Stimulated activated CD4-positive, alpha-beta T cell treated with anti-CD3 and anti-CD28 coated beads, Interleukin-1b, Interleukin-23, amount 100 ng/mL, for 1 hour (primary cell): ENCODE results near the gene AFF2.
"Not testable (repeated sequence)": the region's sequence is repeated elsewhere in the genome, so short reads cannot be mapped to it uniquely, and the experiment has no call there.

Experiments used
- DNase-seq, 2 donors: peaks; one replicate each; pipeline ENCODE4 v3.0.0-alpha.2; 2020; ENCODE audit warnings: low read depth in 2 of 2

The AFF2 gene

DNA sequence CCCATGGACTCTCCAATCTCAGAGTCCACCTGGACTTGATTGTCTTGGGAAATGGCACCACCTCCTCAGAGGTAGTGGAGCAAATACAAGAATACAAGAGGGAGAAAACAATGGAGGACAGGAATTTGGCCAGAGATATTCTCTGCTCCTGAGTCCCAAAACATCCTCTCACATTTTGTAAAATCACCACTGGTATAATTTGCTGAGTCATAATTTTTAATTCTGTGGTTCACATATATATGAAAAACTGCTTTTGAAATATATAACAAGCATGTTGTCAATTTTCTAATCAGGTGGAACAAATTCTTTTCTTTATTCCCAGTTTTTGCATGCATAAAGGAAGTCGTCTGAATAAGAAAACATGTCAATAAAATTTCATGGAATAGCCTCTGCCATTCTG is 356.1 kb downstream of the AFF2 start:
- DNase-seq: no peak

DNA sequence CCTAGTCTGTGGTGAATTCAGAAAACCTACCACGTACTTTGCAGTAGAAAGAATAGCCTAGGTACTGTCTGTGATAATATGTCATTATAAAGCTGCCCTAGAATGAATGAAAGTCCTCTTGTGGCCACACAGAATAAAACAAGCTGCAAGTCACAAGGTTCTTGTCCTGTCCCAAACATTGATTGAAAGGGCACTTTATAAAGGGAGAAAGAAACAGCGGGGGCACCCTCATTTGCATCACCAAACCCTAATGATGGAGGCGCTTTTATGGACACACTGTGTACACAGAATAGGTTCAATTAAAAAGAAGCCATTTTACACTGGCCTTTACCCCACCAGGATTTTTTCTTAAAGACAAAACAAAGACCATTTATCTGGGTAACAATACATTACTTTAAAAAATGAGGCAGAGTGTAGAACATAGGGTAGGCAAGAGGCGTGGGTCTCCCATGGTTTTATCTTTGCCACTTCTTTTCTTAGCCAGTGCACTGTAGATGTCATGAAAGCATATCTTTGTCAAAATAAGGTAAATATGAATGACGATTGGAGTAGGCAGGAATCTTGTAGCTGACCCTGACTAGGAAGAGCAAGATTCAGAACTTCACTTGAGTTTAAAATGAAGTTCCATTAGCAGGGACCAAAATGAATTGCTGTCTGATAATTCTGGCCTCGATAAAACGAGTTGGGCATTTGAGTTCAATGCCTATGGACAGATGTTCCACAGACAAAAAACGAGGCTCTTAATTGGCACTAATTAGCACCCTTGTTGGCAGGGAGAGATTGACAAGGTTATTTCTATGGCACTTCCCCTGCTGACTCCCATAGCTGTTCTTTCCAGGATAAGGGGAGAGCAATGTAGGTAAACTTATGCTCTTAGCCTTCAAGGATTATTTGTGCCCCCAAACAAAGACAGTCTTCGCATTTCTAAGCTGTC is 365.1 kb downstream of the AFF2 start:
- no peak for DNase-seq

DNA sequence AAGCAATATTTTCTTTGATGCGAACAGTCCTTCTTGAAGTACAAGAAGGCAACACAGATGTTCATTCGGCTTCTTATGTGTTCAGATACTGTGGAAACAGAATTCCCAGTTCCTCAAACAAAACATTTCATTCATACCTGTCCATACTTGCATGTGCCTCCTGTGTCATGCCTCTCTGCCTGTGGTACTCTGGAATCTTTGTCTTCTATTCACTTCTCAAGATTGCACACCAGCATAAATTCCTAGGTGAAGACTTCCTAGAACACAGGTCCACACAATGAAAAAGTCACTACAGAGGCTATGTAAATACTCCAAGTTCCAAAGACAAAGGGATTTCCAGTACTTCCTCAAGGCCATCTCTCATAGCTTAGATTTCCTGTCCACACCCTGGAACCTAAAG is 367.2 kb downstream of the AFF2 start:
- no peak for DNase-seq

DNA sequence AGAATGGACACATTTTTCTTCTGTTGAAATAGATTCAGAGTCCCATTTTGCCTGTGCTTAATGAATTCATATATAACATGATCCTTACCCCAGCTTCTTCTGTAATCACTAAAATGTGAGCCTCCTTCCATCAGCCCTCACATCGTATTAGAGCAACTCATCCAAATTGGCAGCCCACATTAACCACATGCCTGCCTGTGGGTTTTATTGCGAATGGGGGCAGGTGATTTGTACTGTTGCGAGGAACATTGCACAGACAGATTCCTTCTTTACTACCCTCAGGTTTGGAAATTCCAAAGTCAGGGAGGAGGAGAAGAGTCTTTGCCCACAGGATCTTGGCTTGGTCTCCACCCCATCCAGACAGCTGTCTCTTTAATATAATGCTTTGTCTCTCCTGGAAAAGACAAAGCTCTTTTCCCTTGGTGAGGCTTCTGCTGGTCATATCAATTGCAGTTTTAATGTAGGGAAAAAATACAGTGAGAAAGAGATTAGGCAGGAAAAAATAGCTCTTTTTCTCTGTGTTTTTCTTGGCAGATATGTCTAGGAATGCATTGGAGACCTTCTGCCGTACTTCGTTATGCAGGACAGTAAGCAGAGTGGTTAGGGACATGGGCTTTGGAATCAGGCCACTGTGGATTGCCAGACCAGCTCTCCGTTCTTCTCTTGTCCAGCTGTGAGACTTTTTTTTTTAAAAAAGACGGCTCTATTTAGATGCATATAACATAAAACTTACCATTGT is 371.2 kb downstream of the AFF2 start:
- DNase-seq: no peak

GRCh38 chrX:148872161-148872535 is 371.7 kb downstream of the AFF2 start:
- DNase-seq: no peak

- DNase-seq: no peak
These were observed 372.5 kb downstream of the AFF2 start for GRCh38 chrX:148872881-148873280.

DNA sequence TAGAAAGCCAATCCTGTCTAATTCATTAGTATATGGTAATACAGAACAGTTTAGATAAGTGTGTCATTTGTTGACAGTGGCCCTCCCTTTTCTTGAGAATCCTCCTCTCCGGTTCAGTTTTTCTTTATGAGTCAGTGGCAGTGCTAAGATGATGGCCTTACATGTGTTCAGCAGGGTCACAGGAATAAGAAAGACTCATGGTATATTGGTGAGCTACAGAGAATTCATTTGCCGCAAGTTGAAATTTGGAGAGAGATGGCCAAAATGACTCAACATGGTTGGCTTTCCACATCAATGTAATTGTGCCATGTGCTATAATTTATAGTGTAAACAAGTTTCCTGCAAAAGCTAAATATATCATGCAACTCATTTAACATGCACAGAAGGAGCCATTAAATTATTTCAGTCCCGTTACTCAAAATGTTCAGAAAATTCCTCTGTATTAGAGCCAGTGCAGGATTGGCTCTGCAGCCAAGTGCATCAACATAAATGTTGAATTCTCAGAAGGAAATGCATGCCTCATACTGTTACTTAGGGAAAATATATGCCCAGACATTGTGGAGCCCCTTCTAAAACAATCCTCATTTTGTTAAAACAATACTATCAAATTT is 374.3 kb downstream of the AFF2 start:
- no peak for DNase-seq

- no peak for DNase-seq
These were observed 378.0 kb downstream of the AFF2 start for GRCh38 chrX:148878371-148878770.

- DNase-seq: no peak
These were observed 384.8 kb downstream of the AFF2 start for GRCh38 chrX:148885203-148885602.

GRCh38 chrX:148893395-148893794 is 393.0 kb downstream of the AFF2 start:
- no peak for DNase-seq

DNA sequence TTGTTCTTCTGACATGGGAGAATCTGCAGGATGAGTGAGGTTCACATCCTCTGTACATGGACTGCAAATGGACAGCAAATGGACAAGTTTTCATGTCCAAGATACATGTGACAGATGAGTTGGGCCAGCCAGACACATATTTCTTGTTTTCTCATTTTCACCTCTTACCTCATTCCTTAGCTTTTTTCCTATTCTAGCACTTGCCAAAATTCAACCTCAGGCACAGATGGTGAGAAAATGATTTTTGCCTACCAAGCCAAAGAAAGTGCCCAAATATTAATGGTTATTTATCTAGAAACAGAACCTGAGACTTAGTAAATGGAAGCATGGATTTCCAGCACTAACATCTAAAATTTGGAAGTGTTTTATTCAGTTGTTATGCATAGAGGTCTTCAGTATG is 402.2 kb downstream of the AFF2 start:
- no peak for DNase-seq

- DNase-seq: no peak
These were observed 402.8 kb downstream of the AFF2 start for GRCh38 chrX:148903176-148903575.

DNA sequence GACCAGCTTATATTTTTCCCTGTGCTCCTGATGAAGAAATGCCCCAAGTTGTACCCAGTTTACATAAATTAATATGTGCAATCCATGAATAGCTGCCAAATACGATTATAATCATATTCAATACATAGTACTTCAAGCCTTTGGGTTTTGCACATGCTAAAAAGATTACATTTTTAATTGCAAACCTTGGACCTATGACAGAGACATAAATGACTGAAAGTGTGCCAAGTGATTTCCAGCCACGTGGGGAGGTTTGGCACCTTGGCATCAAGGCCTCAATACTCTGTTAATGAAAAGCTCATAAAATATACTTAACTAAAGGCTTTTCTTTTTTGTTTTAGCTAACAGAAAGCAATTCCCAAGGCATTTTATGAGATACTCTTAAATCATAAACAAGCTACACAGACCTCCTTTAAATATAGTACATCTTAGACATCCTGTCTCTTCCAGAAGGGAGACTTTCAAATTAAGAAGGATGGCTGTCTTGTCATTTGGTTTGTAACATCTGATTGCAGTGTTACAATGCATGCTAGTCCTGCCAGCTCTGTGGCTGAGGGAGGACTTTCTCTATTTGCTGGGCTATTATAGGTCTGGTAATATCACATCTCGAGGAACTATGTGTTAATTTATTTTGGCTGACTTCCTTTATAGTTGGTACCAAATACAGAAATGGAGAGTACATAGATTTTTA is 404.1 kb downstream of the AFF2 start:
- DNase-seq: no peak

DNA sequence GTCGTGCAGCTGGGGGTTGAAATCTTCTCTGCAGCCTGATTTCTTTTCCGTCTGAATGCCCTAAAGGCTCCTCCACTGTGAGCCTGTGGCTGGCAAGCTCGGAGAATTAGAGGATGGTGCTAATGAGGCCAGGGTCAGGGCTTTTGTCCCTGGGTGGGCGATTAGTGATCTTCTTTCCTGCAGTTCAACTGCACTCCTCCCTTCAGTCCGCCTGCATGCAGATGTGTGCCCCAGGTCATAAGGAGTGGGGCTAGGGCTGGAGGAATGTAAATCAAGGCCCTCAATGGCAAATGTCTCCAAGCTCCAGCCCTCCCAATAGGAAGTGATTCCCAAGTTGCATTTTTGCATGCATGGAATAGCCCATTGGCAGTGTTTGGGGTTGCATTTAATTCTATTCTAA is 405.0 kb downstream of the AFF2 start:
- no peak for DNase-seq

GRCh38 chrX:148906628-148907027 is 406.2 kb downstream of the AFF2 start:
- DNase-seq: not testable (repeated sequence)

- DNase-seq: no peak
These were observed 409.3 kb downstream of the AFF2 start for GRCh38 chrX:148909758-148910157.

DNA sequence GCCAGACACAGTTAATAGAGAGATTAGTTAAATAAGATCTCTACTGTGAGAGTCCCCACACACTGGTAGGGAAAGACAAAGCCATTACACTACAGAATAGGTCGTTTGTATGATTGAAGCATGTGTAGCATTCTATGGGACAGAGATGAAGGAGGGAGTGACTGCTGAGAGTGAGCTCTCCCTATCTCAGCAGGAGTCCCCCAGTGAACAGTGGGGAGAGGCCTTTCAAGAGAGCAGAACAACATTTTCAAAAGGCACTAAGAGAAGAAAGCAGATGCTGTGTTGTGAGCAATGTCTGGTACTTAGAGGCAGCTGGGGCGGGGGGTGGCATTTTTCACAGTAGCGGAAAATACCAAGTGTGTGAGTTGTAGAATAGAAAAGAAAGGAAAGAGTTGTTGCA is 413.6 kb downstream of the AFF2 start:
- DNase-seq: no peak

DNA sequence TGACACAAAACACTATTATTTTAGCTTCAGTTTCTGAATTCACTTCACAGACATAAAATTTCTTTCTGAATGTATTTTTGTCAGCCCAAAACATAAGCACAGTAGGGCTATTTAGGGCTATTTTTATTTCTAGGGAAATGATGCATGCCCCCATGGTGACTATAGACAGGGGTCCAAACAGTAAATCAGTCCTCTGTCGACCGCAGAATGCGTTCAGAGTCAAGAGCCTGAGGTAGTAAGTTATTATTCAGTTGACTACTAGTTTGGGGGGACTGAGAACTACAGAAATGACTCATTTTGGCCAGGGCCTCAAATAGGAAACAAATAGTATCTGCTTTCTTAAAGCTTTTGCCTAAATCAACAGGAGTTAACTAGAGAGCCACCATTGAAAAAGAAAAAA is 414.4 kb downstream of the AFF2 start:
- no peak for DNase-seq

- no peak for DNase-seq
These were observed 415.1 kb downstream of the AFF2 start for GRCh38 chrX:148915474-148915873.

DNA sequence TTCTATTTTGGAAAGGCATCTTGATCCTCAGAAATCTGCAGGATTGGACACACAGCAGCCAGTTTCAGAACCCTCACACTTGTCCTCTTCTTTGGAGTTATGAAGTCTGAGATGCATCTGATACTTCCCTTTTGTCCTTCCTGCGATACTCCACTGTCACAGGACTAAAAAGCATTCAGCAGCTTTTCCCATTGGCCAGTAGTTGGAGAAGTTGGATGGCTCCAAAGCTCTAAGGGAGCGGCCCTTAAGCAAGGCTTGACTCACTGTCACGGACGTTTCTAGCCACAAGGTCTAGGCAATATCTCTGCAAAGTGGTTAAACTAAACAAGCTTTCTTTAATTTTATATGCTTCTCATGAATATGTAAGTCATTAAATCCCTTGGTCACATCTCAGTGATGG is 417.0 kb downstream of the AFF2 start:
- no peak for DNase-seq

GRCh38 chrX:148923631-148924030 is 423.2 kb downstream of the AFF2 start:
- no peak for DNase-seq

DNA sequence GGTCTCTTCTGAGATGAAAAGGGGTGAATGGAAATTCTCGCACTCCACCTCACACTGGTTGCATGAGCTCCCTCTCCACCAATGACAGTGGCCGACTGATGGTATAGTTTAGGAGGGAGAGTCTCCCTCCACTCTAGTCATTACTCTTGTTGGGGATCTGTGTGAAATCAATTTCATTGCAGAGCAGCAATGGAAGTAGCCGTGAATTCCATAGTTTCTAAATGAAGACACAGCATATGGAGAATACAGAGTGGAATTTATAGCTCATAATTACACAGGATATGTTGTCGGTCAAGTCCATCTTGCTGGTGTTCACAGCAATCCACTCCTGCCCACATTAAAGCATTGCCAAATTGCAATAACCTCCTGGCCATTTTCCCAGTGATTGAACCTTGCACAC is 426.0 kb downstream of the AFF2 start:
- no peak for DNase-seq
